PC-3 (cell line): ENCODE measurements around the gene TXNDC17. TPM values are rescaled to one million over a fixed set of nuclear protein-coding genes. Genes with fewer than 3 reads are reported as not detected.

ENCODE experiments used
- ATAC-seq: fragments of 200-7000 bp; cut with Tn5 transposase; 2 replicates; pipeline ENCODE4 v1.9.1; 2020; ENCODE audit warnings: mild to moderate bottlenecking, moderate library complexity
- BruUV-seq: library from RNA; stranded (reverse); fragments of 400-500 nt; replicated peaks from 2 replicates; lab custom pipeline; 2021; lab: Mats Ljungman, UMichigan
- CTCF ChIA-PET: fragments of 300-600 bp; sonication (Branson Sonifier 250); formaldehyde crosslinking; loops from one replicate; lab custom pipeline; 2022; ENCODE audit warnings: antibody characterized with exemption; lab: Charles Lee
- POLR2A ChIA-PET: fragments of 300-600 bp; sonication (Branson Sonifier 250); formaldehyde crosslinking; loops from one replicate; lab custom pipeline; 2022; ENCODE audit warnings: antibody characterized with exemption; ENCODE audit not compliant: unreplicated experiment; lab: Charles Lee
- DNase-seq: peaks from one replicate; pipeline ENCODE4 v3.0.0-alpha.2; 2015
- H2AFZ ChIP-seq: fragments of 300-600 bp; sonication (generic); 2 replicates; pipeline ENCODE4 v1.6.0; 2016; ENCODE audit warnings: antibody characterized with exemption, low read length
- H3F3A ChIP-seq: fragments of 300-600 bp; sonication (generic); one replicate; pipeline ENCODE4 v1.6.0; 2017; ENCODE audit warnings: antibody characterized with exemption, low read length, control low read depth, mild to moderate bottlenecking; ENCODE audit not compliant: unreplicated experiment
- H3K27ac ChIP-seq: fragments of 300-600 bp; sonication (generic); 2 replicates; pipeline ENCODE4 v1.5.1; 2016; ENCODE audit warnings: mild to moderate bottlenecking, low read length
- H3K27me3 ChIP-seq: fragments of 300-600 bp; sonication (generic); 2 replicates; pipeline ENCODE4 v1.6.1; 2016; ENCODE audit warnings: low read length, mixed read lengths
- H3K36me3 ChIP-seq: fragments of 300-600 bp; sonication (generic); 2 replicates; pipeline ENCODE4 v1.6.1; 2016; ENCODE audit warnings: low read depth, mixed run types, low read length, mixed read lengths
- H3K4me1 ChIP-seq: fragments of 300-600 bp; sonication (generic); 2 replicates; pipeline ENCODE4 v1.5.1; 2016; ENCODE audit warnings: low read length; ENCODE audit not compliant: insufficient read depth
- H3K4me2 ChIP-seq: fragments of 300-600 bp; sonication (generic); 2 replicates; pipeline ENCODE4 v1.6.0; 2016; ENCODE audit warnings: low read length
- H3K4me3 ChIP-seq: fragments of 300-600 bp; sonication (generic); 2 replicates; pipeline ENCODE4 v1.5.1; 2016; ENCODE audit warnings: mild to moderate bottlenecking, low read length, mixed read lengths
- H3K79me2 ChIP-seq: fragments of 300-600 bp; sonication (generic); 2 replicates; pipeline ENCODE4 v1.6.1; 2017; ENCODE audit warnings: low read length, mixed read lengths
- H3K9ac ChIP-seq: fragments of 300-600 bp; sonication (generic); 2 replicates; pipeline ENCODE4 v1.6.0; 2016; ENCODE audit warnings: mild to moderate bottlenecking, low read length
- H3K9me2 ChIP-seq: fragments of 300-600 bp; sonication (generic); replicated peaks from 2 replicates; pipeline ENCODE4 v1.6.1; 2016; ENCODE audit warnings: mixed run types, low read length, mixed read lengths
- H3K9me3 ChIP-seq: fragments of 300-600 bp; sonication (generic); 2 replicates; pipeline ENCODE4 v1.6.1; 2016; ENCODE audit warnings: low read length, mixed read lengths
- H4K20me1 ChIP-seq: fragments of 300-600 bp; sonication (generic); 2 replicates; pipeline ENCODE4 v1.6.1; 2016; ENCODE audit warnings: low read length, mixed read lengths
- CTCF ChIP-seq: fragments of 300-600 bp; sonication (generic); conservative IDR thresholded peaks from 2 replicates; pipeline ENCODE4 v1.5.1; 2017; ENCODE audit warnings: antibody characterized with exemption, low read depth, mild to moderate bottlenecking, low read length
- EZH2 ChIP-seq: fragments of 300-600 bp; sonication (generic); IDR thresholded peaks from one replicate; pipeline ENCODE4 v1.6.1; 2017; ENCODE audit warnings: antibody characterized with exemption, mild to moderate bottlenecking, low read length; ENCODE audit not compliant: unreplicated experiment
- EZH2phosphoT487 ChIP-seq: fragments of 300-600 bp; sonication (generic); IDR thresholded peaks from 2 replicates; pipeline ENCODE4 v1.6.1; 2018; ENCODE audit warnings: mild to moderate bottlenecking, antibody characterized with exemption, low read length, borderline replicate concordance
- intact Hi-C: fragments of 100-400 bp; cut with micrococcal nuclease; formaldehyde crosslinking; loops from 2 replicates; pipeline ENCODE4 v1.9.0; 2023
- total RNA-seq: library from RNA; depleted of rRNA; stranded (reverse); fragments of >200 nt; gene quantifications from 2 replicates; pipeline ENCODE4 v1.2.3, GENCODE V29; 2014

Gene TXNDC17
- total RNA-seq, 1 experiment from 2014 or later: 248 TPM

GRCh38 chr17:6632530-6632929, 8.3 kb upstream of the TXNDC17 start:
- POLR2A ChIA-PET: no interaction called here
- TF ChIP-seq EZH2phosphoT487: no peak
- TF ChIP-seq CTCF: no peak
- TF ChIP-seq EZH2: no peak
- BruUV-seq: no TSS peak
- Histone ChIP-seq H3K9me2 (no peaks in the 10 kb centered on the region), H3K4me1 (peaks cover 8% of the 10 kb centered on the region), H3K9ac (no peak overlapping the region), H3K27ac (no peak overlapping the region), H3K27me3 (no peaks in the 10 kb centered on the region), H2AFZ (no peak overlapping the region), H3K36me3 (peaks cover 10% of the 10 kb centered on the region; the same call in 1 of the 2 replicates), H3K4me2 (no peak overlapping the region), H3K4me3 (no peak overlapping the region), H3K79me2 (0 out of 2 replicates have a peak, but pooled peaks cover 3% of the 10 kb centered on the region), H3K9me3 (no peaks in the 10 kb centered on the region), H3F3A (no peaks in the 10 kb centered on the region), H4K20me1 (0 out of 2 replicates have a peak, but pooled peaks cover under 1% of the 10 kb centered on the region)
- DNase-seq (no peak), ATAC-seq (no peak)
- intact Hi-C loops: no loop called here
- CTCF ChIA-PET: no interaction called here

DNA sequence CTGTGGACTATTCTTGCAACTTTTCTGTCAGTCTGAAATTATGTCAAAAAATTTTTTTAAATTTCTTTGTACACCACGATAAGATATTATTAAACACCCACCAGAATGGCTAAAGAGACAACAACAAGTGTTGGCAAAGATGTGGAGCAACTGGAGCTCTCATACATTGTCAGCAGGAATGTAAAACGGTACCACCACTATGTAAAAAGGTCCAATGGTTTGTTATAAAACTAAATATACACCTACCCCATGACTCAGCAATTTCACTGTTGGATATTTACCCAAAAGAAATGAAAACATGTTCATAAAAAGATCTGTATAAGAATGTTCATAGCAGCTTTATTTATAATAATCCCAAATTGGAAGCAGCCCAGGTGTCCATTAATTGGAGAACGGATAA, 7.6 kb upstream of the TXNDC17 start:
- peaks cover 10% of the 10 kb centered on the region; the same call in 1 of the 2 replicates for H3K36me3 ChIP-seq
- TF ChIP-seq CTCF: no peak
- TF ChIP-seq EZH2: no peak
- TF ChIP-seq EZH2phosphoT487: no peak
- DNase-seq (no peak), ATAC-seq (no peak)
- no peak overlapping the region for H3K4me3 ChIP-seq
- H2AFZ ChIP-seq: no peak overlapping the region
- H3K27ac ChIP-seq: no peak overlapping the region
- H4K20me1 ChIP-seq: no peaks in the 10 kb centered on the region
- ChIA-PET CTCF (no interaction called here), POLR2A (no interaction called here)
- intact Hi-C loops: no loop called here
- no peak overlapping the region for H3K4me2 ChIP-seq
- H3K79me2 ChIP-seq: 0 out of 2 replicates have a peak, but pooled peaks cover 4% of the 10 kb centered on the region
- 0 out of 2 replicates have a peak, but pooled peaks cover 6% of the 10 kb centered on the region for H3K4me1 ChIP-seq
- BruUV-seq: no TSS peak
- H3K9me3 ChIP-seq: no peaks in the 10 kb centered on the region
- no peaks in the 10 kb centered on the region for H3F3A ChIP-seq
- no peaks in the 10 kb centered on the region for H3K27me3 ChIP-seq
- no peaks in the 10 kb centered on the region for H3K9me2 ChIP-seq
- no peak overlapping the region for H3K9ac ChIP-seq

DNA sequence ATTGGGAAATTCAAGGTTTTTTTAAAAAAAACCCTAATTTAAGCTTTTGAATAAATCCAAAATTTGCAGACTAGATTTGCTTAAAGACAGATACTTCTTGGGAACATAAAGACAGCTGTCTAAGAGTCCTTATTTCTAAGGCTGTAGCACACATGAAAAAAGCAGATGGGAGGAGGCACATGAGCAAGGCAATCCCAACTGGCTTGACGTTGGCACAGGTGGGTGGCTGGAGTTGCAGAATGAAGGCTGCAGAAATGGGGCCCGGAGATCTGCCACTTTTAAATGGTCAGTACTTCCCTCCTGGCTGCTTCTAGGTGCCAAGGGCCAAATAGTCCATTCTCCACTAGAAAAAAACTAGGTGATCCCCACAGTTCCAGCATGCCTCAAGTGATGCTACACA, 4.8 kb upstream of the TXNDC17 start:
- Histone ChIP-seq H3F3A (no peaks in the 10 kb centered on the region), H3K4me1 (peaks cover 5% of the 10 kb centered on the region; the same call in 1 of the 2 replicates), H3K27ac (no peak overlapping the region), H4K20me1 (no peaks in the 10 kb centered on the region), H2AFZ (no peak overlapping the region), H3K9ac (no peak overlapping the region), H3K27me3 (no peaks in the 10 kb centered on the region), H3K4me2 (no peak overlapping the region), H3K79me2 (peaks cover 26% of the 10 kb centered on the region), H3K36me3 (peaks cover 10% of the 10 kb centered on the region; the same call in 1 of the 2 replicates), H3K9me3 (no peaks in the 10 kb centered on the region), H3K9me2 (no peaks in the 10 kb centered on the region), H3K4me3 (no peak overlapping the region)
- ChIA-PET POLR2A (no interaction called here), CTCF (no interaction called here)
- no TSS peak for BruUV-seq
- DNase-seq (no peak), ATAC-seq (no peak)
- intact Hi-C loops: no loop called here
- TF ChIP-seq CTCF (no peak), EZH2phosphoT487 (no peak), EZH2 (no peak)
